VCaP (cell line): Measurements from ENCODE around the gene B4GALT2.

Experiments used
- H3K27ac ChIP-seq: fragments of 450-650 bp; 2 replicates; pipeline ENCODE4 v1.5.1; 2017
- TF ChIP-seq, protein P1 (sequence below): fragments of 450-650 bp; conservative IDR thresholded peaks from 2 replicates; pipeline ENCODE4 v1.5.1; 2017; ENCODE audit warnings: mild to moderate bottlenecking, moderate library complexity

Gene B4GALT2

DNA sequence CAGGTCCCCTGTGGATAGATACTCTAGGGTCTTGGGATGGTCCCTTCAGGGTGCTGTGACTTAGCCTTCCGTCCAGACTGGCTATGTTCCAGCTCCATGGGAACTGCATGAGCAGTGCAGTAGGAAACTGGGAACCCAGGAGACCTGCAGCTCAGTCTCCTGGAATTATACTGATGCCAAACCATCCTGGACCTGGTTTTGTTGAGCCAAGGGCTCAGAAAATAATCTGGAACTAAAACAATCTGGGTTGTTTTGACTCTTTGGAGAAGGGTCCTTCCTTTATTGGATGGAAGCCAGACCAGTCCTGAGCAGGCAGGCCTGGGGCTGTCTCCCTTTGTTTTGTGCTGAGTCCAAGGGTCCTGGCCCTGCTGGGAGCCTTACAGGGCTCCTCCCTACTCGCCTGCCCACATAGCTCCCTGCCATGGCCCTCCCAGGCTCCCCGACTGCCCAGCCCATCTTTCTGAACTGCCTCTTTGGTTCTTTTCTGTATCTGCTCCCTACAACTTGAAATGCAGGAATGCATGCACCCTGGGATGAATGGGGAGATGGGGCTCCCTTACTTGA is 31.1 kb upstream of the B4GALT2 start:
- TF ChIP-seq, protein P1, sequence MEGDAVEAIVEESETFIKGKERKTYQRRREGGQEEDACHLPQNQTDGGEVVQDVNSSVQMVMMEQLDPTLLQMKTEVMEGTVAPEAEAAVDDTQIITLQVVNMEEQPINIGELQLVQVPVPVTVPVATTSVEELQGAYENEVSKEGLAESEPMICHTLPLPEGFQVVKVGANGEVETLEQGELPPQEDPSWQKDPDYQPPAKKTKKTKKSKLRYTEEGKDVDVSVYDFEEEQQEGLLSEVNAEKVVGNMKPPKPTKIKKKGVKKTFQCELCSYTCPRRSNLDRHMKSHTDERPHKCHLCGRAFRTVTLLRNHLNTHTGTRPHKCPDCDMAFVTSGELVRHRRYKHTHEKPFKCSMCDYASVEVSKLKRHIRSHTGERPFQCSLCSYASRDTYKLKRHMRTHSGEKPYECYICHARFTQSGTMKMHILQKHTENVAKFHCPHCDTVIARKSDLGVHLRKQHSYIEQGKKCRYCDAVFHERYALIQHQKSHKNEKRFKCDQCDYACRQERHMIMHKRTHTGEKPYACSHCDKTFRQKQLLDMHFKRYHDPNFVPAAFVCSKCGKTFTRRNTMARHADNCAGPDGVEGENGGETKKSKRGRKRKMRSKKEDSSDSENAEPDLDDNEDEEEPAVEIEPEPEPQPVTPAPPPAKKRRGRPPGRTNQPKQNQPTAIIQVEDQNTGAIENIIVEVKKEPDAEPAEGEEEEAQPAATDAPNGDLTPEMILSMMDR: no peak
- H3K27ac ChIP-seq: peak overlapping the region; percentile 96; the same call in 1 of the 2 replicates

DNA sequence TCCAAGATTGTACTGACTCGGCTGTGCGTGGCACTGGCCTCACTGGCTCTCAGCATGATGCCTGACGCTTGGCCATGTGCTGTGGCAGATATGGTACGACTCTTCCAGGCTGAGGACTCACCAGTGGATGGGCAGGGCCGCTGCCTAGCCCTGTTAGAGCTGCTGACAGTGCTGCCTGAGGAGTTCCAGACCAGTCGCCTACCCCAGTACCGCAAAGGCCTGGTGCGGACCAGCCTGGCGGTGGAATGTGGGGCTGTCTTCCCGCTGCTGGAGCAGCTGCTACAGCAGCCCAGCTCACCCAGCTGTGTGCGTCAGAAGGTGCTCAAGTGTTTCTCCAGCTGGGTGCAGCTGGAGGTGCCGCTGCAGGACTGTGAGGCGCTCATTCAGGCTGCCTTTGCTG is 29.3 kb upstream of the B4GALT2 start:
- TF ChIP-seq, protein P1: no peak
- H3K27ac ChIP-seq: no peak overlapping the region

DNA sequence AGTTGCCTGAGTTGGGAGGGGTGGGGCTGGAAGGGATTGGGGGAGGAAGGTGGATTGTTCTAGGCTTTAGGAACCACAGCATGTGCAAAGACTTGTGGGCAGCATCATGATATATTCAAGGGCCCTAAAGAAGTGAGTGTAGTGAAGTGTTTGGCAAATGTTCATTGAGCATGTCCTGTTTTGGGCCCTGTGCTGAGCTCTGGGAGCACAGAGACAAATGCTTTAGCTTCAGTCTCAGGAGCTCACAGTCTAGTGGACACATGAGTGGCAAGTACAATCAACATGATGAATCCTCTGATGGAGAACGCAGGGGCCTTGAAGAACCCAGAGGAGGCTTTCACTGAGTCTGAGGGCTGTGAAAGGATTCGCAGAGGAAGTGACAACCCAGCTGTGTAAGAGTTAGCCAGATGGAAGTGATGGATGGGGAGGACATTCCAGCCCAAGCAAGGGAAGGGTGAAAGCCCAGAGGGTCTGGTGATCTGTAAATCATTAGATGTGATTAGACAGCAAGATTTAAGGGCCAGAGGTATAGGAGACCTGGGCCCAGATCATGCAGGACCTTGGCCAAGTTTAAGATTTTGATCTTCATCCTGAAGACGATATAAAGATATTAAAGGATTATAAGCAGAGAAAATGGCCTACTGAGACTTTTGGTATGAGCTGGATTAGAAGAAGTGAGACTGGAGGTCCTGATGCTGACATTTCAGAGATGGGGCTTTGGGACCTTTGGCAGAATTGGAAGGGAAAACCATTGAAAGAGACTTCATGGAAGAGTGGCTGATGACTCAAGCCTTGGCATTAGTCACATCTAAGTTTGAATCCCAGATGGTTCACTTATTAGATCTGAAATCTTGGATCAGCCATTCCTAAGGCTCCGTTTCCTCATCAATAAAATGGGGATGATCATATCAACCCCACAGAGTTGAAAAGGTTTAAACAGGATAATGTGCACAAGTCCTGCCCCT is 27.7 kb upstream of the B4GALT2 start:
- H3K27ac ChIP-seq: no peak overlapping the region
- TF ChIP-seq, protein P1: no peak

DNA sequence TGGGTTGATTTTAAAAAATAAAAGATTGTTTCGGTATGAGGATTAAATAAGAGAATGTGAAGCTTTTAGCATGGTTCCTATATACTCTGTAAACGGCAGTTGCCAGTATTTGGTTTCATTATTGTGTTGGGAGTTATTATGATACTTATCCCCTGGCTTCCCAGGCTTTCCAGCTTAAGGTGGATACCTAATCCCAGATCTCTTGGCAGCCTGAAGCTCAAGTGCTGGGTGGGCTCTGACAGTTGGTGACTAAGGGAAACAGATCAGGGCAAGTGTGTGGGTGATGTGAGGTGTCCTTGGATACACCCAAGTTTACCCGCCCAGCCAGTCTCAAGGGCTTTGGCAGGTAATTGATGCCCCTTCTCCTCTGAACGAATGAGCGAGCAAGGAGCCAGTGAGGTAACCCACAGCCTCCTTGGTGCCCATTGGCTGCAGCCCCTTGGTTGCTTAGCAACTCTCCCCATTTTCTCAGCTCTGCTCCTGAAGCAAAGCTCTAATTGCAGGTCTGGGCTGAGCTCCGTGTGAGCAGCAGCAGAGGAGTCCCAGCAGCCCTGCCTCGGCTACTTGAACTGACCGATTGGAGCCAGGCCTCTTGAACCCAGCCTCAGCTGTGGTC is 26.2 kb upstream of the B4GALT2 start:
- no peak overlapping the region for H3K27ac ChIP-seq
- TF ChIP-seq, protein P1: no peak

DNA sequence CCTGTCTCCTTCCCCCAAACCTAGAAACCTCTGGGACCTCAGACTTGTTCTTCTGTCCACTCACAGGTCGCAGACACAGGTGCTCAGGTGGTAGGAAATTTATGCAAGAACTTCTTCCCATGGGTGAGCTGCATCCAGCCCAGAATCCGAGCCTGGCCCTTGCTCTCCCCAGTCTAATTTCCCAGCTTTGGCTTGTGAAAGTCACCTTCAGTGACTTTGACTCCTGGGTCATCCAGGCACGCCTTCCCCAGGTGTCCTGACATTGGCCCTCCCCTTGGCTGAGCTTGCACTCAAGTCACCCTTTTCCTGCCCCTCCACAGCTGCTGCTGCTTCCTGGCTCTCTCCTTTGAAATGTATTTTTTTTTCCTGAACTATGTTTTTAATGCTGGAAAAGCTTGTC is 25.6 kb upstream of the B4GALT2 start:
- no peak overlapping the region for H3K27ac ChIP-seq
- TF ChIP-seq, protein P1: no peak

DNA sequence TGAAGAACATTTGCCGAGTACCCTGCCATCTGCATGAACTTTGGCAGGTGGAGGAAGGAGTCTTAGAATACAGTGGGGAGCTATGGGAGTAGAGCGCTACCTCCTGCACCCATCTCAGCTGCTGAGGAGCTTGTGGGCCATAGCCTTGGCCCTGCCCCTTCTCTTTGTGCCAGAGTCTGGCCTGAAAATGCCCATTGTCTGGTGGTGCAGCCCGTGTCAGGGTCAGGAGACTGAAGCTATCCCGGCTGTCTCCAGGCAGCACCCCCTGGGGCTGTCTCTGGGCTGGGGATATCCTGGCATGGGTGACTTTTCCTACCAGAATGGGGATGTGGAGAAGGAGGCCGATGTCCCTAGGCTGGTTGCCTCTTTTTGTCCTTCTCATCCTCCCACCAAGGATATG is 25.0 kb upstream of the B4GALT2 start:
- TF ChIP-seq, protein P1: no peak
- no peak overlapping the region for H3K27ac ChIP-seq

DNA sequence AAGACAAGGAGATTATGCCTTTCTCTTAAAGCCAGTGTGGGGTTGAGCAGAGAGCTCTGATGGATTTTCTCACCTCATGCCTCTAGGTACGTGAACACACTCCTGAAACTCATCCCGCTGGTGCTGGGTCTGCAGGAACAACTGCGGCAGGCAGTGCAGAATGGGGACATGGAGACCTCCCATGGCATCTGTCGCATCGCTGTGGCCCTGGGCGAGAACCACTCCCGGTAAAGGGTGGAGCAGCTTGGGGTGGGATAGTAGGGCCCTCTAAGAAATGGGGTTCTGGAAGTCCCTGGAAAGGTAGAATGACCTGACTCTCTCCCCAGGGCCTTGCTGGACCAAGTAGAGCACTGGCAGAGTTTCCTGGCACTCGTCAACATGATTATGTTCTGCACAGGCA is 22.8 kb upstream of the B4GALT2 start:
- no peak overlapping the region for H3K27ac ChIP-seq
- TF ChIP-seq, protein P1: no peak
